Colon (tissue), 2 donors: ENCODE measurements around the gene PLPP4.

Experiments
- FAIRE-seq: peaks from 2 replicates; lab custom pipeline; 2012; peaks lifted over from hg19 to GRCh38; lab: Jason Lieb, UNC
- donor health status: control.
- donor health status: control.

The PLPP4 gene

DNA sequence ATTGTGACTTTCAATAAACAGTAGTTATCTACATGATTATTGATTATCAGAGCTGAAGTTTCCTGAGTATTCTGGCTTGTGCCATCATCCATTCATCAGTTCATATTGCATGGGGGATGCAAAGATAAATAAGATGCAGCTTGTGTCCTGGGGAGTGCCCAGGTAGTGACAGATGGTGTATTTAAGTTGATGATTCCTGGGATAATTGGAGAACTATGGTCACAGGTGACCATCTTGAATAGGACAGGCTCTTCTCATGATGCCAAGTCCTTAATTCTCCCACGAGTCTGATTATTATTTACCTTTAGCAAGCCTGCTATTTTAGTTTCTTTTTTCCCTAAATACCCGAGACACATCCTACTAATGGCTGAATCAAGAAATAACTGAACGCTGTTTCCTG is 64.9 kb downstream of the PLPP4 start:
- no peak for FAIRE-seq

DNA sequence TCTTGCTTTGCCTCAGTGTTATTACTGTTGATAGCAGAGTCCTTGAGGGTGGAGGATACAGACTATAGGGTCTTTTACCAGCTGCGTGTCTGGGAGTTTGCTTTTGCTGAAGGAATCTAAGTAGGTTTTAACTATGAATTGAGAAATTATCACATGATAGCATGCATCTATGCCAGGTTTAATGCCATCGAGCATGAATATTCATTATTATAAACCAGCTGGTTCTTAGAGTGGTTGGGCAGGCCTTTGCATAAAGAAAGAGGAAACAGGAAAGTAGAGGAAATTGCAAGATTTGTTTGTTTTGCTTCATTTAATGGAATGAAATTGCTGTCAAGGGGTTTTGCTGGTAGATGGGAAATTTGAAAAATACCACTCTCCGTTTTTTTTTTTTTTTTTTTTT is 70.7 kb downstream of the PLPP4 start:
- no peak for FAIRE-seq

DNA sequence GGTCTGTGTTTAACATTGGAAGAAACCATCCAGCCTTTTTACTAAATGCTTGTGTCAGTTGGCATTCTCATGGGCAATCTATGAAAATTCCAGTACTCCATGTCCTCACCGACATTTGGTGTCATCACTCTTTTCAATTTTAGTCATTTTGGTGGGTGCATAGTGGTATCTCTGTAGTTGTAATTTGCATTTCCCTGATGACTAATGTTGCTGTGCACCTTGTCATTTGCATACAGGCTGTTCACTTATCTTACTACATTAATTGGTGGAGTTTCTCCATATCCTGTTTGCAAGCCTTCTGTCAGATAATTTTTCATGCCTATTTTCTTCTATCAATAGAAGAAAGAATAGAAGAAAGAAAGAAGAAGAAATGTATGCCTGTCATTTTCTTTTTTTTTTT is 73.7 kb downstream of the PLPP4 start:
- no peak for FAIRE-seq

DNA sequence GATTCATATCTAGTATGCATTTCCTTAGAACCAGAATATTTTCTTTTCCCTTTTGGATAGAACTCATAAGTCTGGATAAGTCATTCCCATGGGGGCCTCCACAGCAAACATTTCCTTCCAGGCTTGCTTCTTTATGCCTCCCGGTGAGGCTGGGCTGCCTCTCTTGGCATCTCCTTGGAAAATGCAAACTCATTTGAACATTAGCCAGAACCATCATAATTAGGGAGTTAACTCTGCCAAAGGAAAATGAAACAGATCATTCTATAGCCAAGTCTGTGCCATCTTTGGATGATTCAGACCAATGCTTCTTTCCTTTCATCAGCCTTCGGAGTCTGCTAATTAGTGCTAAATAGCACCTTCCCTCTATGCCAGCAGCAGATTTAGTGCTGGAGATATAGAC is 81.1 kb downstream of the PLPP4 start:
- FAIRE-seq, result no peak

DNA sequence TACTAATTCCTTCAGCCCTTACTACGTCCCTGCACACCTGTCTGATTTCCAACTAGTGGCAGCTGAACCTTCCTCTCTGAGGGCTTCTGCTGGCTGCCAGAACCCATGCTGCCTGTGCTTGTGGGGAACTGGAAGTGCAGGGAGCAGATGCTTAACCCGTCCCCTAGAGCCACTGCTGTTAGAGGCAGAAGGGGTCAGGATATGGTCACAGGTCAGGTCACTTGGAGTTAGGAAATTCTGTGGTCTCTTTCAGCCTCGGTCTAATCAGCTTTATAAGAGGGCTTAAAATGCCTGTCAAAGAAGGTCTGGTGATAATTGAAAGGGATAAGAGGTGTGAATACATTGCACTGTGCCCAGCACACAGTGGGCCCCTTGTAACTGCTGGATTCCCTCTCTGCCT is 82.0 kb downstream of the PLPP4 start:
- FAIRE-seq, result no peak

DNA sequence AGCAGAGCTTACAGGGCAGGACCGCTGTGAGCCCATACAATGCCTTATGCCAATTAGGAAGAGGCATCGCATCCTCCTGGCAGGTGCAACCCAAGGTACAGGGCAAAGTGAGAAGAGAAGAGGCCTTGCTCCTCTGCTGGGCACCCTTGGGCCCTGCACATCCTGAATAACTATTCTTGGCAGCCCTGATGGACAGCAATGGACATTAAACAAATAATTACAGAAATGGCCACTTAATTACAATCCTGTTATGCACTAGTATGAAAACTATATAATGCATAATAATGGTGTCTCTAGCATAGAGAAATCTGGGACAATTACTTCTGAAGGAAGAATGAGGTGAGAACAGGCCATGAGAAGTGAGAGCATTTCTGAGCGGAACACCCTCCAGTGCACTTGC is 83.5 kb downstream of the PLPP4 start:
- FAIRE-seq, result no peak

DNA sequence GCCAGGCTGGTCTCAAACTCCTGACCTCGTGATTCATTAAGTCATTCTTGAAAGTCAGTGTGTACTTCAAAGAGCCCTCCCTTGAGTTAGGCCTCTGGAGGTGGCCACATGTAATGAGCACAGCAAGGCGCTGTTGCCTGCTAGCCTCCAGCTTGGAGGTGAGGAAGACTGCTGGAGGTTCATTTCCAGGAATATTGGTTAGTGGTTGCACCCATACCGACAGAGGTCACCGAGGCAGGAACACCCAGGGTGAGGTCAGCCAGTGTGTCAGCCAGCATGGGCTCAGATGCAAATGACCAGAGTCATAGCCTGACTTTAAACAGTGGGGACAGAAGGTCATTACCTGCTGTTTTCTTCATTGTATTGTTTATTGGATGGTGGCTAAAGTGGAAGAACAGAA is 85.0 kb downstream of the PLPP4 start:
- FAIRE-seq, result no peak

DNA sequence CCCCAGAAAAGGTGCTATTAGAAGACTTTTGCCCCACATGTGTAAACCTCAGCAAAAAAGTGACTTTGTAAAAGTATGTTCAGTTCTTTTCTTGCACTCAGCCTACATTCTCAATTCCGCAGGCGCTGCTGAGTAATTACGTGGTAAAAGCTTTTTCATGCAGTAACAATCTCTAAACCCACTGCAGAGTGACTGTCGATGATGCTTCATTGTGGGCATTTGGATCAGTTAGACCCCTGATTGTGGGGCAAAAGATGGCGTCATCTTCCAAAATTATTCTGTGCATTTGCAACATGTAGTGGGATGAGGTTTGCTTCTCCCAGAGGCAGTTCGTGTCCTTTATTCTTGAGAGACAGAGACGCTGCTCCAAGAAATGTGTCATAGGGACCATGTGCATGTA is 85.6 kb downstream of the PLPP4 start:
- no peak for FAIRE-seq

DNA sequence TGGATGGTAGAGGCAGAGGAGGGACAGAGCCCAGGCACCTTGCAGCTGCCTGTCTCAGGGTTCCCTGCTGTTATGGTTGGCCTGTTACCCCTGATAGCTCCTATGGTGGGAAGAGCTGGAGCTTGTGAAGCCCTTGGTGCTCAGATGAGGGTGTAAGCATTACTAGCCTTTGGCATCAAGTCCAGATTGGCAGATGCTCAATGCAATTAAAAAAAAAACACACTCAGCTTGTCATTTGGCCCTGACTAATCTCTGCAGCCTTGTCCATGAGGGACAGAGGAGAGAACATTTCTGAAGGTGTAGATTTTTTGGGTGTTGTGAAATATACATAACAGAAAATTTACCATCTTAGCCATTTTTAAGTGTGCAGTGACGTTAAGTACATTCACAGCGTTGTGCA is 86.3 kb downstream of the PLPP4 start:
- no peak for FAIRE-seq

DNA sequence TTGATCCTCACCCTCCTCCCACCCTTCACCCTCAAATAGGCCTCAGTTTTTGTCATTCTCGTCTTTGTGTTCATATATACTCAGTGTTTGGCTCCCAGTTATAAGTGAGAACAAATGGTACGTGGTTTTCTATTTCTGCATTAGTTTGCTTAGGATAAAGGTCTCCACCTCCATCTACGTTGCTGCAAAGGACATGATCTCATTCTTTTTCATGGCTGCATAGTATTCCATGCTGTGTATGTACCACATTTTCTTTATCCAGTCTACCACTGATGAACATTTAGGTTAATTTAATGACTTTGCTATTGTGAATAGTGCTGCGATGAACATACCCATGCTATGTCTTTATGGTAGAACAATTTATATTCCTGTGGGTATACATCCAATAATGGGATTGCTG is 91.2 kb downstream of the PLPP4 start:
- FAIRE-seq, result no peak

DNA sequence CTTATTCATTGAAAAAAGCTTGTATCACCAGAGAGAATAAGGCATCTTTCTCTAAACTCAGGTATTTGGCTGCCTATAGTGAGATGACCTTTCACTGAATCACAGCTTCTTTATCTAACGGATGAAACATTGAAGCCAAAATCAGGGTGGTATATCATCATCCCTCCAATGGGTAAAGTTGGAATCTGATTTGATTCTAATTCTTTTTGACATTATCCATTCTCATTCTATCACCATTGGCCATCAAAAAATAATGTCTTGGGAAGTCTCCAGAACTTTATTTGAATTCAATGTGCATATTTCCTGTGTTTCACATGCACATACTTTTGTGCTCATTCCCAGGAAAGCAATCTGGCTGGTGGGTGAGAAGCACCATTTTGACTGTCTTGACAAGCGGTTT is 95.2 kb downstream of the PLPP4 start:
- no peak for FAIRE-seq

DNA sequence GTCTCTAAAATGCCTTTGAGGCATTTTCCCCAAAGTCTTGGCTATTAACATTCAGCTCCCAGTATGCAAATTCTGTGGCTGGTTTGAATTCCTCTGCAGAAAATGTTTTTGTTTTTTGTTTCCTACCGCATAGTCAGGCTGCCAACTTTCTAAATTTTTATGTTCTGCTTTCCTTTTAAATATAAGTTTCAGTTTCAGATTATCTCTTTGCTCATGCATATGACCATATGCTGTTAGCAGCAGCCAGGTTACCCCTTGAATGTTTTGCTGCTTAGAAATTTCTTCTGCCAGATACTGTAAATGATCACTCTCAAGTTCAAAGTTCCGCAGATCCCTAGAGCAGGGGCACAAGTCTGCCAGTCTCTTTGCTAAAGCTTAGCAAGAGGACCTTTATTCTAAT is 96.9 kb downstream of the PLPP4 start:
- no peak for FAIRE-seq

DNA sequence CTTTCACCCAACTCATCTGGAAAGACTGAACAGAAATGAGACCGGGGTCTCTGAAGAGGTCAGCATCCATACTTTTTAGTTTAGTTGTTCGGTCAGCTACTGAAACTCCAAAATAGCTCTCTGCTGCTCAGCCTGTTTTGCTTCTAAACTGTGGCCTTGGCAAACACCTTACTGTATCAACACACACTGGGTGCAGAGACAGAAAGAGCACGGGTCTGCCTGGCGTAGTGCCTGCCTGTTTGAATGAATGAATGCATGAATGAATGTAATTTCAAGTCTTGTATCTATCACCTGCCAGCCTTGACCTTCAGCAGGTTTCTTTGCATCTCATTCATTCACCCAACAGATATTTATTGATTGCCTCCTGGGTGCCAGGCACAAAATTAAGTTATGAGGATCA is 98.4 kb downstream of the PLPP4 start:
- no peak for FAIRE-seq

DNA sequence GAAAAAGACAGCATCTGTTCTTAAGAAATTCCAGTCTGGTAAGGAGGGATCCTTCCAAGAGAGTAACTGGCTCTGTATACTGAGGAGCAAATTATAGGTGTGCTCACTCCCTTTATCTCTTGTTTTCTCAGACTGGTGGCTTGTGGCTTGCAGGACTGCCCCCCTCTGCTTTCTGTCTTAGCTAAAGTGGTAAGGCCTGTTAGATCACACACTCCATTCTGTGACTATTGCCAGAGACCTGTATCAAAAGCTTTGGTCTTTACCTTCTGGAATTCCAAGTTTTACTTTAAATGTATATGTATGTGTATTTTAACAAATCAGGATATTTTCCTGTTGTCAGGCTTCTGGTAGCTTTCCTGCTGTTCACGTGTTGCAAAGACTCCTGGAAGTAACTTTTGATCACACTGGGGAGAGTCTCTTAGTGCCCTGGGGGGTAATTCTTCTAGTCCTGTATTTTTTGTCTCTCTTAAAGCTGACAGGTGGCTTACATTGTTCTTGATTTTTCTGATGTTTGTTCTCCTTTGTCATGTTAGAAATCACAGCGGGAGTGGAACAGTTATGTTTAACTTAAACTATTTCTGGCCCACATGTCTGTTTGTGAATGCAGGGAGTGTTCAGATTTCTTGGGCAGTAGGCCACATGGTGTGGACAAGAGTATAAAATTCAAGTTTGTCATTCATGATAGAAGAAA is 99.0 kb downstream of the PLPP4 start:
- FAIRE-seq, result no peak

DNA sequence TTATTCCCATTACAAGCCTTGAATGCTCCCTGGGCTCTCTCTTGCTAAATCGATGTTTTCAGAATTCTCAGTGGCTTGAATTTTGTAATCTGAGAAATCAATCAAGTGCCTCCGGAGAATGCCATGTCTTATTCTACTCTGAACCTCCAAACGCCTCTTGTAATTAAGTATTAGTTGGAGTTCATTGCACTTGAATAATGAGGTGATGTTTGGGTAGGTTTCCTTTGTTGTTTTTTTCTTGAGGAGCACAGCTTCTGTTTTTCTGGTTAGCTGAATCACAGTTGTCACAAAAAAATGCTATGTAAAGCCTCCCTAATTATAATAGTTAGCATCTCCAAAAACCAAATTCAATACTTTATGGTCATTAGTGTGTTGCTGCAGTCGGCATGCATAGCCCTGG is 100.3 kb downstream of the PLPP4 start:
- no peak for FAIRE-seq

DNA sequence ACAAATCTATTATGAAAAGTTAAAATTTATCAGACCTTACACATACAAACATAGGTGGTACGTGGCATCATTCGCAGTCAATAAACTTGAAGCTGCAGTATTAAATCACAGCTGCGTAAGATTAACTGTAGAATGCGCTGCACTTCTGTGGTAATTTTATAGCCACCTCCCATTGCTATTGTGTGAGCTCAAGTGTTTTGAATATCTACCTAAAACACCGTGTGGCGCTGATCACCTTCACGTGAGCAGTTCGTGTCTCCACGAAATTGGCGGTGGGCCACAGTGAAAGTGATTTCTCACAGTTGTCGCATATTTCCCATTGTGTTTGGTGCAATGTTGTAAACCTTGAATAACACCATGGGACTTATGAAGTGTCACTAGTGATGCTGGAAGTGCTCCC is 102.8 kb downstream of the PLPP4 start:
- FAIRE-seq, result no peak

DNA sequence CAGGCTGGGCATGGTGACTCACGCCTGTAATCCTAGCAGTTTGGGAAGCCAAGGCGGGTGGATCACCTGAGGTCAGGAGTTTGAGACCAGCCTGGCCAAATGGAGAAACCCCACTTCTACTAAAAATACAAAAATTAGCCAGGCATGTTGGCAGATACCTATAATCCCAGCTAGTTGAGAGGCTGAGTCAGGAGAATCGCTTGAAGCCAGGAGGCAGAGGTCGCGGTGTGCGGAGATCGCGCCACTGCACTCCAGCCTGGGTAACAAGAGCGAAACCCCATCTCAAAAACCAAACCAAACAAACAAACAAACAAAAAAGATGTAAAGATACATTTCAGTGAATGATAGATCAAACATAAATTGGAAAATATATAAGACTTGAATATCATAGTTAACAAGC is 105.9 kb downstream of the PLPP4 start:
- no peak for FAIRE-seq

DNA sequence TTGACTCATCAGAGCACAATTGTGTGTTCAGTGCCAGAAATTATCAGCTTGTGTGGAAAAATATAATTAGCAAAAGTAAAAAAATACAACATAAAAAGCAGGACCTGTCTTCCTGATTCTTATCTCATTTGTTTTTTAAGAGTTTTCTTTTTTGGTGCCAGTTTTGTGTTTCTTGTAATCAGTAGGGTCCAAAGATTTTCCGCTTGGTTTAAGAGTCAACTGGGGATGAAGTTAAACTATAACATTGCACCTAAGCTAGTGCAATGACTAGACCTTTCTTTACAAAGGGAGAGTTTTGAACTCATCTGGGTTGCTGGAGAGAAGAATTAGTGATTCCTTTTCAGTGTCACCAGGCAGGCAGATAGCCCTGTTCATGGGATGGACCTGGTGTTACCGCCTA is 113.4 kb downstream of the PLPP4 start:
- FAIRE-seq, result no peak

DNA sequence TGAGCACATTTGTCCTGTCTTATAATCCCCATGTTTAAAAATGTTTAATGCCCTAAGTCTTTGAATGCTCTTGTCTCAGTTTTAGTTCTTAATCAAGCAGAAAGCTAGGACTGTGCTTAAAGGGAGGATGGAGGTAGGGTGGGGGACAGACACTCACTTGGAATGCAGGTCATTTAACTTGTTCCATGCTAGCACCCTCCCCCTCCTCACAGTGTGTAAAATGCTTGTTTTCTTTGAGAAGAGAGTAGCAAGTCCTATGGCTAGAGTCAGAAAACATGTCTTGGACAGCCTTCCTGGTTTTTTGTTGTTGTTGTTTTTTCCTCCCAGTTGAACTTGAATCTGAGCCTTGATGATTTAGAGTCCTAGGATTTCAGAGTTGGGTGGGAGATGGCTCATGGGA is 114.2 kb downstream of the PLPP4 start:
- no peak for FAIRE-seq

DNA sequence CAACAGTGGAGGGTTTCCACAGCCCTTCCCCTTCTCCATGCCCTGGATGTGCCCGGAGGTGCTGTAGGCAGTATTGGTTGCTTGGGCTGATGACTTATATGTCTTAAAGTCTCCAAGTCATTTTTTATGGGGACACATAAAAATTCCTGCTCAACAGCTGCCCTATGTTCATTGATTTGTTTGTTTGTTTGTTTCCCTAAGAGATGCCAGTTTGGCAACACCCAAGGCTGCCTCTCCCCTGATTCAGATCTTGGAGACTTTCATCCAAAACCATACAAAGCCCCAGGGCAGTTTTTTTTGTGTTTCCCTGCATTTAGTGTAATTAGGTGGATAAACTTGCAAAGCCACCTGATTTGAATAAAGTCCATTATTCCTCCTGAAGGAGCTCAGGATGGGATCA is 115.3 kb downstream of the PLPP4 start:
- FAIRE-seq, result no peak

DNA sequence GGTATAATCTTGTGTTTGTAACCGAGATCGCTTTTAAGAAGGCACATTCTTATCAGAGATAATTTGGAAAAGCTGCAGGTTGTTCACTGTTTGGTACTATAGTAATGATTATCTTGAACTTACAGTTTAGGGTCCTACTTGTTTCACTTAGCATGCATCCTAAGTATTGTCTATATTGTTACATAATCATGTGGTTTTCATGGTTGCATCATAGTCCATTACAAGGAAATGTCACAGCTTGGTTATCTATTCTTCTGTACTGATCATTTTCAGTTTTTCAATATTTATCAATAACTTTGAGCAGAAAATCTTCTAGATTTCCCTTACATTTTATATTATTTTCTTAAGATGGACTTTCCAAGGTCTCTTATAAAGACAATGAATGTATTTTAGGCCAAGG is 116.3 kb downstream of the PLPP4 start:
- FAIRE-seq, result no peak

DNA sequence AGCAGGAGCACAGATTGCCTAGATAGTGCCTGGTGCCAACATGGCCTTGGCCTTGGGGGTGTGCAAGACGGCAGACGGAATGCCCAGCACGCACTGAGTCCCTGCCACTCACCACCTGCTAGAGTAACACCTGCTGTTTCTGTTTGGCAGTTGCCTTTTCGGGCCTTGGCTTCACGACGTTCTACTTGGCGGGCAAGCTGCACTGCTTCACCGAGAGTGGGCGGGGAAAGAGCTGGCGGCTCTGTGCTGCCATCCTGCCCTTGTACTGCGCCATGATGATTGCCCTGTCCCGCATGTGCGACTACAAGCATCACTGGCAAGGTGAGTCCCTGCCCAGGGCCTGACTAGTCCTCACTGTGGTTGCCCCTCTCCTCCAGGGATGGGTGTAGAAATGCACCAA is 118.0 kb downstream of the PLPP4 start:
- FAIRE-seq, result no peak

DNA sequence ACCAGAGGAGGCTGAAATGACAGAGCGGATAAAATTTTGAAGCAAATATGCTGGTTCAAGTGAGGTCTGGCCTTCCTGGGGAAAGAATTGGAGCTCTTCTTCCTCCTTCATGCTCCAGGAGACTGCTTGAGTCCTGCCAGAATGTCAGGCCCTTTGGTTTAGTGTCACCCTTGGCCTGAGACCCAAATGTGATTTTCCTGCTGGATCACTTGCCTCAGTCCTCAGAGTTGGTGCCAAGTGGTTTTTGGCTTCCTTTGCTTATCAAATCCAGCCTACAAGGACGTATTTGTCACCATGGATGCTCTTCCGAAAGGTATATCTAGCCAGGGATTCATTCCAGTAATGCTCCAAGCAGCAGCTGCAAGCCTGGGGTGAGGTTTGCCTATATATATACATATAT is 118.4 kb downstream of the PLPP4 start:
- no peak for FAIRE-seq

DNA sequence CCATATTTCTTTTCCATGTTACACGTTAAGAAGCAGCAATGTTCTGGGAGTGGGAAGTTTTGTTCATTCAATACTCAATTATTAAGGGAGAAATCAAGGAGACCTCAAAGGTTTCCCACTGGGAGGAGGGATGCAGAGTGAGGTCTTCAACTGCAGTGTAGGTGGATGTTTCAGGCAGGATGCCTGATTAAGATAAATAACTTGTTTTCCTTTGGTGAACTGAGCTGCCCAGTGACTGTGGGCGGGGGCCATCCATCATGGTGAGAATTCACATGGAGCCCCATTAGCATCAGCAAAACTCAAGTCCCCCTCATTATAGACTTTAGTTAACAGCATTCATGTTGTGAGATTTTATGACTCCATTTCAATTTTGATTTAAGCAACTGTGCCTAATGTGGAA is 121.1 kb downstream of the PLPP4 start:
- FAIRE-seq, result no peak

DNA sequence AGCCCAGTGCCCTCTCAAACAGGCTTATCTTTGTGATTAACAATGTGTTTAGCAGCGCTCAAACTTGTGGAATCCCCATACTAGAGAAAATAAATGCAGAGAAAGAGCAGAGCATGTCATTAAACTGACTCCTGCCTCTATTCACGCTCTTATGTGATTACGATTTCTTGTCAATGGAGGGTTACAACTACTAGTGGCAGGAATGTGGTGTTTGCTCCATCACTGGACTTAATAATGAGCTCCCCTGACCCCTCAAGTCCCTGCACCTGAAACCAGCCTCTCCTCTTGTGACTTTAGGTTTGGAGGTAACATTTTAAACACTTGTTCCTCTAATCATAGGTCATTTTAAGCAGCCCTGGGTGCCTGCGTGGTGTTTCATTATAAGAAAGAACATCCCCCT is 121.9 kb downstream of the PLPP4 start:
- FAIRE-seq, result no peak
